Common myeloid progenitor, CD34-positive (primary cell): Measurements from ENCODE around the gene COPE.

Source experiments
- CTCF ChIA-PET: fragments of 350-600 bp; sonication (Branson Sonifier 250); formaldehyde crosslinking; loops from one replicate; lab custom pipeline; 2021; ENCODE audit warnings: antibody characterized with exemption; lab: Charles Lee
- POLR2A ChIA-PET: fragments of 350-600 bp; sonication (Branson Sonifier 250); formaldehyde crosslinking; loops from one replicate; lab custom pipeline; 2021; ENCODE audit warnings: antibody characterized with exemption; lab: Charles Lee
- DNase-seq, 3 donors: peaks; one replicate each; pipeline versions ENCODE4 v3.0.0 to v3.0.0-alpha.2; 2013
- H3K27ac ChIP-seq, 2 experiments: 1 replicate in 1 of 2; 2 replicates in 1 of 2; pipeline ENCODE4 v1.7.0; 2013; ENCODE audit warnings: inconsistent platforms in 2 of 2, low read length in 2 of 2, mild to moderate bottlenecking in 2 of 2, low read depth in 1 of 2, moderate library complexity in 1 of 2; ENCODE audit not compliant: severe bottlenecking in 2 of 2, insufficient read depth in 1 of 2, poor library complexity in 1 of 2
- H3K27me3 ChIP-seq, 5 experiments: replicated peaks in 2 of 5; 1 replicate in 3 of 5; 2 replicates in 2 of 5; pipeline versions ENCODE4 v1.6.1 to v1.7.0; 2013; ENCODE audit warnings: low read length in 4 of 5, mild to moderate bottlenecking in 2 of 5, moderate library complexity in 2 of 5, inconsistent platforms in 1 of 5; ENCODE audit not compliant: insufficient read depth in 5 of 5, control insufficient read depth in 4 of 5
- H3K36me3 ChIP-seq, 4 experiments: 1 replicate in 2 of 4; 2 replicates in 2 of 4; pipeline versions ENCODE4 v1.6.1 to v1.7.0; 2013; ENCODE audit warnings: low read length in 3 of 4, control low read depth in 1 of 4, mild to moderate bottlenecking in 1 of 4; ENCODE audit not compliant: control insufficient read depth in 4 of 4, insufficient read depth in 4 of 4
- H3K4me1 ChIP-seq, 4 experiments: 1 replicate in 3 of 4; 2 replicates in 1 of 4; pipeline versions ENCODE4 v1.6.1 to v1.7.1; 2013; ENCODE audit warnings: low read length in 3 of 4, mild to moderate bottlenecking in 3 of 4, control low read depth in 1 of 4, inconsistent platforms in 1 of 4, moderate library complexity in 1 of 4; ENCODE audit not compliant: control insufficient read depth in 4 of 4, insufficient read depth in 4 of 4; ENCODE audit errors: control extremely low read depth in 1 of 4
- H3K4me3 ChIP-seq, 7 experiments: 1 replicate in 4 of 7; 2 replicates in 3 of 7; pipeline versions ENCODE4 v1.5.1 to v1.7.0; 2013; ENCODE audit warnings: mild to moderate bottlenecking in 7 of 7, low read length in 6 of 7, moderate library complexity in 6 of 7, inconsistent platforms in 2 of 7, low read depth in 2 of 7, control low read depth in 1 of 7; ENCODE audit not compliant: insufficient read depth in 4 of 7, control insufficient read depth in 1 of 7; ENCODE audit errors: extremely low read depth in 1 of 7
- H3K9me3 ChIP-seq, 5 experiments: 1 replicate in 4 of 5; 2 replicates in 1 of 5; pipeline versions ENCODE4 v1.6.1 to v1.7.1; 2013; ENCODE audit warnings: low read length in 4 of 5, mild to moderate bottlenecking in 2 of 5, inconsistent platforms in 1 of 5, low read depth in 1 of 5, moderate library complexity in 1 of 5; ENCODE audit not compliant: control insufficient read depth in 4 of 5, insufficient read depth in 2 of 5; ENCODE audit errors: control extremely low read depth in 1 of 5
- WGBS: methylation state at CpG from one replicate; pipeline ENCODE4 v1.1.5; 2013; ENCODE audit not compliant: insufficient coverage; 5-methylcytosine and 5-hydroxymethylcytosine counted together

Gene COPE

GRCh38 chr19:18866800-18867123 lies 52.4 kb downstream of the COPE start:
- Histone ChIP-seq H3K27me3 (peaks cover 0 to 34% (median 5%) of the 10 kb centered on the region in 5 experiments), H3K36me3 (peaks cover 2 to 67% (median 49%) of the 10 kb centered on the region in 4 experiments), H3K4me3 (no peak overlapping the region), H3K9me3 (no peaks in the 10 kb centered on the region), H3K27ac (no peak overlapping the region), H3K4me1 (peaks cover 0 to 19% (median 6%) of the 10 kb centered on the region in 4 experiments)
- POLR2A ChIA-PET = no interaction called here
- WGBS = 96% methylated on average over 5 of the region's 17 CpGs
- CTCF ChIA-PET = interaction anchor here (0.6 to 2.5 kb wide), 8 partner anchors 9 to 277 kb away, joined by 3 to 17 read pairs (median 4); no protein-coding TSS in a partner anchor
- no peak for DNase-seq

DNA sequence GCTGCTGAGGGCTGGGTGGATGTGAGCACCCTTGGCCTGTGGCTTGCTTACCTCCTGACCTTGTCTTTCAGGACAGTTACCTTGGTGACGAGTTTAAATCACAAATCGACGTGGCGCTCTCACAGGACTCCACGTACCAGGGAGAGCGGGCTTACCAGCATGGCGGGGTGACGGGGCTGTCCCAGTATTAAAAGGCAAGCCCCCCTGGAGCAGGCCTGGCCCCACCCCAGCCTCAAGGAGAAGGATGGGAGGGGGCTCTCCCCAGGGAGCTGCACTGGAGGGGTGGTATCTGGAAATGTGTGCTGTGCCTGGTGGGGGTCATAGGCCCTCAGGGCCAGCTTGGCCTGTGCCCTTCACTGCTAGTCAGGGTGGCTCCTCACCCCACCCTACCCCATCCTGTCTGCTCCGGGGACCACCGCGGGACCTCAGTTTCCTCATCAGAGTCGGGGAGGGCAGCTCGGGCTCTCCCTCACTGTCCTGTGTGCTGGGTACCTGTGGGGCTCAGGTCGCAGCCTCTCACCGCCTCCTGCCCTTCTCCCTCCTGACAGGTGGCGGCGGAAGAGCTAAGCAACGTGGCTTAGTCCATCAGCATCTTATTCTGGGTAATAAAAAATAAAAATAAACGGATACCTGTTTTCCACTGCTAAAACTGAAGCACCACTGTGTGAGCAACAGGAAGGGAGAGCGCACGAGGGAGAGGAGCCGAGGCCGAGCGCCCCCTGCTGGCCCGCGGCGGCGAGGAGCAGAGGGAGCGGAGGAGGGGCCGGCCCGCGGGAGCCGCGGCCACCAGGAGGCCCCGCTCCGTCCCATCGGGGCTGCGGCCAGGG lies 53.0 kb downstream of the COPE start:
- H3K4me1 ChIP-seq = peaks cover 0 to 19% (median 6%) of the 10 kb centered on the region in 4 experiments
- 90% methylated on average over 12 of the region's 38 CpGs for WGBS
- DNase-seq = peak; percentile 36 to 61 (median 54)
- H3K4me3 ChIP-seq = no peak overlapping the region
- H3K9me3 ChIP-seq = no peaks in the 10 kb centered on the region
- peaks cover 0 to 31% (median 2%) of the 10 kb centered on the region in 5 experiments for H3K27me3 ChIP-seq
- CTCF ChIA-PET = interaction anchor here (0.5 to 2.5 kb wide), 8 partner anchors 10 to 277 kb away, joined by 3 to 17 read pairs (median 4); no protein-coding TSS in a partner anchor
- POLR2A ChIA-PET = no interaction called here
- no peak overlapping the region for H3K27ac ChIP-seq
- peaks cover 2 to 73% (median 55%) of the 10 kb centered on the region in 4 experiments for H3K36me3 ChIP-seq

- H3K9me3 ChIP-seq = no peaks in the 10 kb centered on the region
- H3K27me3 ChIP-seq = peaks cover 0 to 23% (median 2%) of the 10 kb centered on the region in 5 experiments
- peaks cover 7 to 81% (median 63%) of the 10 kb centered on the region in 4 experiments for H3K36me3 ChIP-seq
- CTCF ChIA-PET = interaction anchor here (0.5 to 2.5 kb wide), 6 partner anchors 10 to 276 kb away, joined by 3 to 17 read pairs (median 8); no protein-coding TSS in a partner anchor
- 96% methylated on average over 25 of the region's 27 CpGs for WGBS
- POLR2A ChIA-PET = no interaction called here
- no peak overlapping the region for H3K4me3 ChIP-seq
- no peak for DNase-seq
- peaks cover 0 to 15% (median 3%) of the 10 kb centered on the region in 4 experiments for H3K4me1 ChIP-seq
- H3K27ac ChIP-seq = no peak overlapping the region
Measured at GRCh38 chr19:18865106-18865972, 53.8 kb downstream of the COPE start.

GRCh38 chr19:18863843-18864362 lies 55.3 kb downstream of the COPE start:
- Histone ChIP-seq H3K4me3 (no peak overlapping the region), H3K27ac (no peak overlapping the region), H3K27me3 (peaks cover 0 to 11% (median 0%) of the 10 kb centered on the region in 5 experiments), H3K36me3 (peaks cover 14 to 96% (median 76%) of the 10 kb centered on the region in 4 experiments), H3K9me3 (no peaks in the 10 kb centered on the region), H3K4me1 (peaks cover 0 to 4% (median 0%) of the 10 kb centered on the region in 4 experiments)
- POLR2A ChIA-PET = interaction anchor here (0.6 kb wide), 1 partner anchor 343 kb away, joined by 3 read pairs; no protein-coding TSS in a partner anchor
- DNase-seq = no peak
- CTCF ChIA-PET = interaction anchor here (0.7 to 1.1 kb wide), 3 partner anchors 8 to 266 kb away, joined by 3 read pairs; no protein-coding TSS in a partner anchor
- 92% methylated on average over 15 of the region's 16 CpGs for WGBS

DNA sequence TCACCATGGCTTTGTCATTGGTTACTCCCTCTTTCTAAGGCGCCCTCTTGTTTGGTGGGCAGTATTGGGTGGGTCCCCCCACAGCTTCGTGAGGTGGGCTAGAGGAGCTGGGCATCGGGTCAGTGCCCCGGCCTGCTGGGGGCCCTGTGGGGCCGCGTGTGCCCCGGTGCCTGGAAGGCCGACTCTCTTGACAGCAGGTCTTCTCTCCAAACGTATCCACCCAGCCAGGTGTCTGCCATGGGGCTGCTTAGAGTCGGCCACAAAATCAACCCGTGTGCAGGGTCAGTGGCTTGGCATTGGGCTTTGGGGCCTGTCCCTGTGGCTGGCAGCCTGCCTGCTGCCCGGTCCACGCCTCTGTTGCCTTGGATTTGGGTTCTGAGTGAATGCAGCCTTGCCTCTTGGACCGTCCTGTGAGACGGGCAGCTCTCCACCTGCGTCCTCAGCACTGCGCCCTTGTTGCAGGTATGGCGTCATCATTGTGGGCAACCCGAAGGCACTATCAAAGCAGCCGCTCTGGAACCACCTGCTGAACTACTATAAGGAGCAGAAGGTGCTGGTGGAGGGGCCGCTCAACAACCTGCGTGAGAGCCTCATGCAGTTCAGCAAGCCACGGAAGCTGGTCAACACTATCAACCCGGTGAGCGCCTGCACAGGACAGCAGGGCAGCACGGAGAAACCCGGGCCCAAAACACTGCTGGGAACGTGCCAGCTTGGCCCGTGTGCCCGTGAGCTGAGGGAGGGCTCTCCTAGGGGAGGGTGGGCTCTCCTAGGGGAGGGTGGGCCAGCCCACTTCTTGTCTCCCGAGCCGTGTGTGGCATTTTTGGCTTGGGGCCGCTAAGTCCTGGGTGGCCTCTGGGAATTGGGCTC lies 56.0 kb downstream of the COPE start:
- Histone ChIP-seq H3K27me3 (peaks cover 0 to 4% (median 0%) of the 10 kb centered on the region in 5 experiments), H3K27ac (no peak overlapping the region), H3K4me3 (no peak overlapping the region), H3K4me1 (peaks cover 0 to 2% (median 0%) of the 10 kb centered on the region in 4 experiments), H3K36me3 (peaks cover 14 to 98% (median 80%) of the 10 kb centered on the region in 4 experiments), H3K9me3 (no peaks in the 10 kb centered on the region)
- DNase-seq = no peak
- 97% methylated on average over 28 of the region's 33 CpGs for WGBS
- POLR2A ChIA-PET = interaction anchor here (0.6 kb wide), 1 partner anchor 342 kb away, joined by 3 read pairs; no protein-coding TSS in a partner anchor
- CTCF ChIA-PET = interaction anchor here (0.8 to 1.2 kb wide), 3 partner anchors 9 to 266 kb away, joined by 3 read pairs; no protein-coding TSS in a partner anchor

DNA sequence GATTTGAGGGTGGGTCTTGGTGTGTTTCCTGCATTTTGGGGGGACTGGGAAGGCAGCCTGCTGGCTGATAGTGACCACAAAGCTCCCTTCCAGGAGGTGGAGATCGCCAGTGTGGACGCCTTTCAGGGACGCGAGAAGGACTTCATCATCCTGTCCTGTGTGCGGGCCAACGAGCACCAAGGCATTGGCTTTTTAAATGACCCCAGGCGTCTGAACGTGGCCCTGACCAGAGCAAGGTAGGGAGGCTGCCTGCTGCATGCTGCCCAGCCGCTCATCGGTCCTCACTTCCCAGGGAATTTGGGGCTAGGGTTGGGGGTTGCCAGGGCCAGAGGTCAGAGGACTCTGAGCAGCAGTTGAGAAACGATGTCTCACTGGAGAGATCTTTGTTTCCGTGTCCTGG lies 57.3 kb downstream of the COPE start:
- POLR2A ChIA-PET = no interaction called here
- CTCF ChIA-PET = interaction anchor here (0.9 to 1.2 kb wide), 2 partner anchors 14 to 15 kb away, joined by 3 read pairs; no protein-coding TSS in a partner anchor
- H3K9me3 ChIP-seq = no peaks in the 10 kb centered on the region
- DNase-seq = no peak
- H3K4me3 ChIP-seq = no peak overlapping the region
- H3K27ac ChIP-seq = no peak overlapping the region
- WGBS = 98% methylated on average over 12 of the region's 12 CpGs
- H3K27me3 ChIP-seq = no peaks in the 10 kb centered on the region
- peaks cover 0 to 2% (median 0%) of the 10 kb centered on the region in 4 experiments for H3K4me1 ChIP-seq
- peaks cover 18 to 98% (median 82%) of the 10 kb centered on the region in 4 experiments for H3K36me3 ChIP-seq
